H1 (cell line): ENCODE measurements around the gene CDH2. TPM values are rescaled to one million over a fixed set of nuclear protein-coding genes. Genes with fewer than 3 reads are reported as not detected.

ENCODE experiments used
- CTCF ChIA-PET: fragments of 300-600 bp; sonication (Branson Sonifier 250); formaldehyde crosslinking; loops from one replicate; lab custom pipeline; 2021; ENCODE audit not compliant: partially characterized antibody; lab: Charles Lee
- POLR2A ChIA-PET: fragments of 300-600 bp; sonication (Branson Sonifier 250); formaldehyde crosslinking; loops from one replicate; lab custom pipeline; 2021; ENCODE audit warnings: inconsistent platforms; ENCODE audit not compliant: partially characterized antibody; lab: Charles Lee
- DNase-seq, 2 experiments: peaks; one replicate each; pipeline versions ENCODE4 v3.0.0 to v3.0.0-alpha.2; 2010 to 2022; ENCODE audit warnings: low spot score in 2 of 2, low read depth in 1 of 2, mixed read lengths in 1 of 2
- FAIRE-seq: peaks from 2 replicates; lab custom pipeline; 2011; peaks lifted over from hg19 to GRCh38; lab: Jason Lieb, UNC
- H2AFZ ChIP-seq: 2 replicates; pipeline ENCODE4 v1.8.1; 2012; ENCODE audit warnings: low read length, inconsistent platforms
- H2AK5ac ChIP-seq: 2 replicates; pipeline ENCODE4 v1.6.1; 2013; ENCODE audit warnings: low read depth, low read length
- H2BK120ac ChIP-seq: replicated peaks from 2 replicates; pipeline ENCODE3; 2013; ENCODE audit warnings: low read depth, low read length, inconsistent platforms
- H2BK12ac ChIP-seq: 2 replicates; pipeline ENCODE4 v1.6.1; 2013; ENCODE audit warnings: low read depth, low read length
- H2BK15ac ChIP-seq: 2 replicates; pipeline ENCODE4 v1.6.1; 2013; ENCODE audit warnings: low read length
- H2BK20ac ChIP-seq: 2 replicates; pipeline ENCODE4 v1.6.1; 2013; ENCODE audit warnings: low read length
- H2BK5ac ChIP-seq: 2 replicates; pipeline ENCODE4 v1.6.1; 2013; ENCODE audit warnings: low read depth, low read length
- H3K14ac ChIP-seq: 2 replicates; pipeline ENCODE4 v1.6.1; 2013; ENCODE audit warnings: inconsistent platforms; ENCODE audit not compliant: insufficient read length
- H3K18ac ChIP-seq: 2 replicates; pipeline ENCODE4 v1.6.1; 2013; ENCODE audit warnings: low read length; ENCODE audit errors: extremely low read depth
- H3K23ac ChIP-seq: 2 replicates; pipeline ENCODE4 v1.6.1; 2013; ENCODE audit warnings: inconsistent platforms; ENCODE audit not compliant: insufficient read length
- H3K23me2 ChIP-seq: 2 replicates; pipeline ENCODE4 v1.6.1; 2013; ENCODE audit warnings: low read depth, low read length
- H3K27ac ChIP-seq: 2 replicates; pipeline ENCODE4 v1.6.1; 2011; ENCODE audit warnings: low read depth, low read length, inconsistent platforms
- H3K27me3 ChIP-seq, 4 experiments: replicated peaks in 1 of 4; 1 replicate in 1 of 4; 2 replicates in 3 of 4; pipeline versions ENCODE4 v1.6.1 to v1.8.1; 2011 to 2013; ENCODE audit warnings: low read length in 3 of 4, mild to moderate bottlenecking in 3 of 4, inconsistent platforms in 2 of 4, mixed read lengths in 2 of 4, moderate library complexity in 1 of 4; ENCODE audit not compliant: control insufficient read depth in 3 of 4, insufficient read depth in 3 of 4; ENCODE audit errors: extremely low read depth in 1 of 4
- H3K36me3 ChIP-seq, 4 experiments: 2 replicates each; pipeline versions ENCODE4 v1.6.1 to v1.8.1; 2011 to 2013; ENCODE audit warnings: mild to moderate bottlenecking in 4 of 4, low read length in 3 of 4, moderate library complexity in 2 of 4, control low read depth in 1 of 4, inconsistent platforms in 1 of 4; ENCODE audit not compliant: insufficient read depth in 4 of 4, control insufficient read depth in 2 of 4
- H3K4ac ChIP-seq: replicated peaks from 2 replicates; pipeline ENCODE3; 2013; ENCODE audit warnings: low read length, low read depth, mixed read lengths, inconsistent platforms; ENCODE audit not compliant: insufficient read length
- H3K4me1 ChIP-seq, 4 experiments: replicated peaks in 1 of 4; 1 replicate in 1 of 4; 2 replicates in 3 of 4; pipeline versions ENCODE4 v1.6.1 to v1.8.1; 2011 to 2013; ENCODE audit warnings: low read length in 3 of 4, inconsistent platforms in 2 of 4, mixed read lengths in 1 of 4; ENCODE audit not compliant: insufficient read depth in 4 of 4, control insufficient read depth in 3 of 4
- H3K4me2 ChIP-seq, 2 experiments: 2 replicates each; pipeline versions ENCODE4 v1.6.1 to v1.8.1; 2011 to 2013; ENCODE audit warnings: low read depth in 2 of 2, low read length in 2 of 2, control low read depth in 1 of 2, inconsistent platforms in 1 of 2, mild to moderate bottlenecking in 1 of 2; ENCODE audit not compliant: insufficient read depth in 1 of 2
- H3K4me3 ChIP-seq, 4 experiments: fragments of 200-600, 300-600 bp in 1 of 4; sonication (generic), shearing (Covaris generic), sonication (Bioruptor Twin) in 1 of 4; 2 replicates each; pipeline versions ENCODE4 v1.5.1 to v1.8.1; 2011 to 2016; ENCODE audit warnings: low read length in 4 of 4, low read depth in 3 of 4, control low read depth in 2 of 4, inconsistent platforms in 2 of 4, mild to moderate bottlenecking in 2 of 4, mixed read lengths in 1 of 4, moderate library complexity in 1 of 4; ENCODE audit not compliant: insufficient read depth in 2 of 4; ENCODE audit errors: extremely low read depth in 1 of 4
- H3K56ac ChIP-seq: replicated peaks from 2 replicates; pipeline ENCODE3; 2013; ENCODE audit warnings: low read depth, mild to moderate bottlenecking, mixed read lengths, low read length, inconsistent platforms; ENCODE audit not compliant: insufficient read length
- H3K79me1 ChIP-seq: 2 replicates; pipeline ENCODE4 v1.6.1; 2013; ENCODE audit warnings: low read depth, low read length, control low read depth
- H3K79me2 ChIP-seq, 2 experiments: 2 replicates each; pipeline versions ENCODE4 v1.6.1 to v1.8.1; 2012 to 2013; ENCODE audit warnings: low read length in 2 of 2, mild to moderate bottlenecking in 2 of 2, inconsistent platforms in 1 of 2; ENCODE audit not compliant: insufficient read depth in 2 of 2, control insufficient read depth in 1 of 2
- H3K9ac ChIP-seq, 4 experiments: replicated peaks in 1 of 4; 1 replicate in 1 of 4; 2 replicates in 3 of 4; pipeline versions ENCODE4 v1.6.1 to v1.8.1; 2011 to 2013; ENCODE audit warnings: low read depth in 3 of 4, low read length in 3 of 4, control low read depth in 2 of 4, mild to moderate bottlenecking in 2 of 4, moderate library complexity in 2 of 4, inconsistent platforms in 1 of 4; ENCODE audit errors: extremely low read depth in 1 of 4
- H3K9me3 ChIP-seq, 2 experiments: 2 replicates each; pipeline versions ENCODE4 v1.6.1 to v1.8.1; 2012 to 2013; ENCODE audit warnings: mild to moderate bottlenecking in 2 of 2, moderate library complexity in 2 of 2, control low read depth in 1 of 2, inconsistent platforms in 1 of 2, low read depth in 1 of 2, low read length in 1 of 2, mixed read lengths in 1 of 2; ENCODE audit not compliant: insufficient read depth in 2 of 2
- H4K20me1 ChIP-seq, 2 experiments: replicated peaks in 1 of 2; 2 replicates each; pipeline versions ENCODE3 to v1.8.1; 2011 to 2013; ENCODE audit warnings: inconsistent platforms in 2 of 2, low read length in 2 of 2, mild to moderate bottlenecking in 1 of 2; ENCODE audit not compliant: insufficient read depth in 2 of 2, control insufficient read depth in 1 of 2
- H4K5ac ChIP-seq: 2 replicates; pipeline ENCODE4 v1.6.1; 2013; ENCODE audit warnings: low read length, low read depth, mixed read lengths, inconsistent platforms; ENCODE audit not compliant: insufficient read length
- H4K8ac ChIP-seq: 2 replicates; pipeline ENCODE4 v1.8.0; 2013; ENCODE audit warnings: mild to moderate bottlenecking, moderate library complexity, low read length, inconsistent platforms; ENCODE audit not compliant: insufficient read depth; ENCODE audit errors: extremely low read depth
- H4K91ac ChIP-seq: replicated peaks from 2 replicates; pipeline ENCODE3; 2013; ENCODE audit warnings: low read length, mixed read lengths, inconsistent platforms; ENCODE audit not compliant: insufficient read length
- ASH2L ChIP-seq: fragments of 200-600, 300-600 bp; sonication (generic); IDR thresholded peaks from one replicate; pipeline ENCODE4 v1.7.1; 2017; ENCODE audit warnings: low read length
- BRCA1 ChIP-seq: IDR thresholded peaks from 2 replicates; pipeline ENCODE4 v1.6.1; 2012; ENCODE audit warnings: low read depth, low read length, improper control_type of control experiment
- CEBPB ChIP-seq: IDR thresholded peaks from 2 replicates; pipeline ENCODE4 v1.6.1; 2012; ENCODE audit warnings: low read depth, low read length
- CHD2 ChIP-seq: IDR thresholded peaks from 2 replicates; pipeline ENCODE4 v1.6.1; 2012; ENCODE audit warnings: low read length, improper control_type of control experiment
- EP300 ChIP-seq, 2 experiments: IDR thresholded peaks; 1 replicate in 1 of 2; 2 replicates in 1 of 2; pipeline ENCODE4 v1.6.1; 2011 to 2012; ENCODE audit warnings: low read depth in 2 of 2, low read length in 2 of 2, mild to moderate bottlenecking in 2 of 2, borderline replicate concordance in 1 of 2, inconsistent platforms in 1 of 2, moderate library complexity in 1 of 2
- HDAC6 ChIP-seq: IDR thresholded peaks from one replicate; pipeline ENCODE4 v1.7.1; 2012; ENCODE audit warnings: low read depth, mild to moderate bottlenecking, inconsistent platforms, low read length, moderate library complexity
- KDM1A ChIP-seq: fragments of 200-600, 300-600 bp; sonication (generic); IDR thresholded peaks from 2 replicates; pipeline ENCODE4 v1.7.1; 2016; ENCODE audit warnings: mild to moderate bottlenecking, low read length, borderline replicate concordance
- KDM4A ChIP-seq: IDR thresholded peaks from one replicate; pipeline ENCODE4 v1.7.1; 2012; ENCODE audit warnings: low read depth, mild to moderate bottlenecking, moderate library complexity, low read length, inconsistent platforms; ENCODE audit not compliant: severe bottlenecking
- PHF8 ChIP-seq: fragments of 200-600 bp; sonication (generic); conservative IDR thresholded peaks from 2 replicates; pipeline ENCODE4 v1.7.1; 2012; ENCODE audit warnings: low read depth, mild to moderate bottlenecking, inconsistent platforms, low read length, moderate library complexity
- POLR2AphosphoS5 ChIP-seq: IDR thresholded peaks from 2 replicates; pipeline ENCODE4 v1.6.1; 2011; ENCODE audit warnings: low read depth, low read length
- POU5F1 ChIP-seq: IDR thresholded peaks from 2 replicates; pipeline ENCODE4 v1.6.1; 2011; ENCODE audit warnings: low read depth, mild to moderate bottlenecking, low read length, moderate library complexity
- RBBP5 ChIP-seq: IDR thresholded peaks from 2 replicates; pipeline ENCODE4 v1.7.1; 2012; ENCODE audit warnings: low read depth, mild to moderate bottlenecking, inconsistent platforms, low read length, moderate library complexity, borderline replicate concordance
- SAP30 ChIP-seq: fragments of 300-600 bp; sonication (generic); IDR thresholded peaks from 2 replicates; pipeline ENCODE4 v1.7.1; 2012; ENCODE audit warnings: low read length, moderate library complexity, mild to moderate bottlenecking, inconsistent platforms; ENCODE audit not compliant: insufficient read depth, insufficient replicate concordance
- SP1 ChIP-seq: IDR thresholded peaks from 2 replicates; pipeline ENCODE4 v1.6.1; 2011; ENCODE audit warnings: low read depth, low read length
- SP2 ChIP-seq: IDR thresholded peaks from 2 replicates; pipeline ENCODE4 v1.6.1; 2012; ENCODE audit warnings: mild to moderate bottlenecking, low read length, inconsistent platforms
- SRF ChIP-seq: IDR thresholded peaks from 2 replicates; pipeline ENCODE4 v1.6.1; 2011; ENCODE audit warnings: mild to moderate bottlenecking, low read depth, low read length, moderate library complexity
- WGBS, 2 experiments: shearing (Covaris generic) in 1 of 2; methylation state at CpG; one replicate each; pipeline versions ENCODE4 v1.1.6 to v1.1.7; 2013 to 2015; ENCODE audit warnings: low lambda C conversion rate in 2 of 2, mixed read lengths in 2 of 2, inconsistent platforms in 1 of 2, low coverage in 1 of 2, missing lambda C conversion rate in 1 of 2; ENCODE audit not compliant: insufficient replicate concordance in 2 of 2, insufficient coverage in 1 of 2, insufficient read length in 1 of 2; ENCODE audit errors: extremely low coverage in 1 of 2, missing lambda C conversion rate in 1 of 2; 5-methylcytosine and 5-hydroxymethylcytosine counted together
- polyA plus RNA-seq, 7 experiments: library from polyadenylated mRNA; depleted of rRNA in 3 of 7; stranded (reverse) in 5 of 7; unstranded in 2 of 7; fragments of >200 nt in 5 of 7; fragments of 200-250 nt in 2 of 7; gene quantifications; 1 replicate in 5 of 7; 2 replicates in 1 of 7; 4 replicates in 1 of 7; pipeline versions ENCODE4 v1.2.1 to v1.2.3, GENCODE V29; 2011 to 2013; ENCODE audit warnings: missing spikeins in 2 of 7, mixed read lengths in 2 of 7
- total RNA-seq: library from RNA; stranded (reverse); fragmentation: NEBNext Ultra II Directional; extraction: Animal tissue kit (Norgen Biotek cat#: 25700); gene quantifications from 2 replicates; pipeline ENCODE4 v1.2.1, GENCODE V29; 2021

CDH2 gene
- total and polyA plus RNA-seq, 2 of the 8 experiments (the other 6 are each of a cell fraction or from before 2014, with no cell fraction given) = 15.0 to 56.5 TPM

DNA sequence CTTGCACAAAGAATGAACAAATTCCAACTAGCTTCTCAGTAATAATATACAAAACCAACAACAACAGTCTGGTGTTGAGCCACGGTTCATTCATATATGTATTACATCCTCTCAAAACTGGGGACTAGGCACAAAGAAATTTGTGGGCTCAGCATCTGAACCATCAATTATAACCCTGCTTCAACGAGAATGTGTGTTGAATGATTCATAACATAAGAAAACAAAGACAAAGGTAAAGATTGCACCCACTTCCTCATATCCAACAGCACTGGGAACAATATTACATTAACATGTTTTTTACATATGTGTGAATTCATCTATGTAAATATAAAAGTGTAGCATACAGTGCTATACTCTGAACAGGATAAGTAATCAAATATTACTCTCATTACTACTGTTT is 144.8 kb downstream of the CDH2 start:
- Histone ChIP-seq H2BK15ac (no peak overlapping the region), H4K20me1 (no peaks in the 10 kb centered on the region), H3K4me2 (no peak overlapping the region), H3K4me1 (no peaks in the 10 kb centered on the region; a peak in 1 of 7 replicates), H2BK20ac (no peak overlapping the region), H3K56ac (no peak overlapping the region), H3K79me1 (no peaks in the 10 kb centered on the region), H3K27me3 (no peaks in the 10 kb centered on the region), H4K91ac (no peak overlapping the region), H3K9ac (no peak overlapping the region), H3K18ac (no peak overlapping the region), H3K4ac (no peak overlapping the region), H3K14ac (no peak overlapping the region), H3K27ac (no peak overlapping the region), H3K4me3 (no peak overlapping the region), H4K5ac (no peak overlapping the region), H3K23me2 (no peaks in the 10 kb centered on the region), H3K36me3 (no peaks in the 10 kb centered on the region), H2AK5ac (no peak overlapping the region), H2AFZ (no peak overlapping the region), H3K9me3 (no peaks in the 10 kb centered on the region), H2BK5ac (no peak overlapping the region), H2BK120ac (no peak overlapping the region), H3K79me2 (no peaks in the 10 kb centered on the region), H3K23ac (no peak overlapping the region), H4K8ac (no peak overlapping the region), H2BK12ac (no peak overlapping the region)
- WGBS, 2 experiments = 98% methylated on average over 2 of the region's 2 CpGs; no CpG with 5 or more reads in 1 of the 2 experiments
- ChIA-PET POLR2A (no interaction called here), CTCF (no interaction called here)
- no peak for DNase-seq
- FAIRE-seq = no peak
- no peak for TF ChIP-seq PHF8
- no peak for TF ChIP-seq BRCA1
- TF ChIP-seq KDM1A = no peak
- TF ChIP-seq SRF = no peak
- no peak for TF ChIP-seq SP2
- no peak for TF ChIP-seq SAP30
- no peak for TF ChIP-seq CEBPB
- no peak for TF ChIP-seq ASH2L
- no peak for TF ChIP-seq KDM4A
- TF ChIP-seq RBBP5 = no peak
- no peak for TF ChIP-seq POU5F1
- TF ChIP-seq POLR2AphosphoS5 = no peak
- TF ChIP-seq CHD2 = no peak
- no peak for TF ChIP-seq EP300 (IDR thresholded peaks at IDR 0.05; ENCODE audit: borderline replicate concordance in 1 of 2, low read depth in 2 of 2, low read length in 2 of 2)
- TF ChIP-seq SP1 = no peak
- no peak for TF ChIP-seq HDAC6
